Hindlimb muscle (tissue), 1 donor: Measurements from ENCODE around the gene FAF2. TPM values are rescaled to one million over a fixed set of nuclear protein-coding genes. Genes with fewer than 3 reads are reported as not detected.
"Not testable (repeated sequence)": the region's sequence is repeated elsewhere in the genome, so short reads cannot be mapped to it uniquely, and the experiment has no call there.

Source experiments
- DNase-seq: peaks from one replicate; pipeline ENCODE4 v3.0.0-alpha.2; 2013
- polyA plus RNA-seq: library from polyadenylated mRNA; unstranded; fragments of 120-200 nt; gene quantifications from one replicate; pipeline ENCODE4 v1.2.1, GENCODE V29; 2013; ENCODE audit not compliant: insufficient read length

Gene FAF2
- 26.0 TPM for polyA plus RNA-seq

GRCh38 chr5:176447978-176448608, at the start of gene FAF2:
Gene FAF2 (plus strand): TSS chr5:176448385. CDS start chr5:176448408, 23 bp downstream.
- peak; percentile 98 for DNase-seq

GRCh38 chr5:176400382-176401156, 47.6 kb upstream of the FAF2 start:
- DNase-seq: no peak

GRCh38 chr5:176401281-176402205, 46.6 kb upstream of the FAF2 start:
- no peak for DNase-seq

- DNase-seq: no peak
Measured at GRCh38 chr5:176405656-176406435, 42.3 kb upstream of the FAF2 start.

- no peak for DNase-seq
Measured at GRCh38 chr5:176406436-176407052, 41.6 kb upstream of the FAF2 start.

GRCh38 chr5:176407456-176408251, 40.5 kb upstream of the FAF2 start:
- DNase-seq: peak; percentile 39

GRCh38 chr5:176408252-176408573, 40.0 kb upstream of the FAF2 start:
- DNase-seq: not testable (repeated sequence)

GRCh38 chr5:176408590-176408989, 39.6 kb upstream of the FAF2 start:
- no peak for DNase-seq

- no peak for DNase-seq
Measured at GRCh38 chr5:176409765-176410164, 38.4 kb upstream of the FAF2 start.

GRCh38 chr5:176410486-176411180, 37.6 kb upstream of the FAF2 start:
- DNase-seq: no peak

- DNase-seq: no peak
Measured at GRCh38 chr5:176412517-176413254, 35.5 kb upstream of the FAF2 start.

- DNase-seq: no peak
Measured at GRCh38 chr5:176413255-176413565, 35.0 kb upstream of the FAF2 start.

- no peak for DNase-seq
Measured at GRCh38 chr5:176413709-176414191, 34.4 kb upstream of the FAF2 start.

GRCh38 chr5:176414704-176415103, 33.5 kb upstream of the FAF2 start:
- DNase-seq: no peak

- DNase-seq: no peak
Measured at GRCh38 chr5:176415240-176415951, 32.8 kb upstream of the FAF2 start.

- peak; percentile 97 for DNase-seq
Measured at GRCh38 chr5:176415952-176416924, 31.9 kb upstream of the FAF2 start, which contains the start of gene CLTB. Gene CLTB (minus strand): TSS chr5:176416539. CDS start chr5:176416363, 176 bp downstream.

GRCh38 chr5:176416965-176417364, 31.2 kb upstream of the FAF2 start:
- no peak for DNase-seq

- no peak for DNase-seq
Measured at GRCh38 chr5:176418251-176418650, 29.9 kb upstream of the FAF2 start.
